ENCODE data around the gene LZTR1. TPM values are rescaled to one million over a fixed set of nuclear protein-coding genes. Genes with fewer than 3 reads are reported as not detected.
"Not testable (repeated sequence)": the region's sequence is repeated elsewhere in the genome, so short reads cannot be mapped to it uniquely, and the experiment has no call there.

Gene LZTR1
- total and polyA plus RNA-seq, 4 donors, result 11.3 to 83.9 (median 70.4) TPM

- ATAC-seq (ENCODE audit: low FRiP score), result no peak
- no peaks in the 10 kb centered on the region for H3K9me3 ChIP-seq (ENCODE audit: control insufficient read depth, low read length)
- H3K36me3 ChIP-seq (ENCODE audit: control insufficient read depth in 1 of 2, insufficient read depth in 2 of 2, low read length in 1 of 2), result no peaks in the 10 kb centered on the region
- H3K4me3 ChIP-seq (ENCODE audit: low read length in 2 of 2), result no peak overlapping the region
- intact Hi-C loops (cut with DNase I), result no loop called here
- 93 to 94% methylated on average over 4 to 6 of the region's 6 CpGs for WGBS, 2 donors
- H3K27me3 ChIP-seq (ENCODE audit: control insufficient read depth in 1 of 2, insufficient read depth in 2 of 2, low read length in 1 of 2), result no peaks in the 10 kb centered on the region
- H3K4me1 ChIP-seq (ENCODE audit: control insufficient read depth in 1 of 2, insufficient read depth in 2 of 2, low read length in 2 of 2), result no peaks in the 10 kb centered on the region
- no peak overlapping the region for H3K27ac ChIP-seq (ENCODE audit: low read depth in 1 of 2, low read length in 2 of 2)
- peak in 1 of 2 donors; percentile 26 for DNase-seq
Observed at GRCh38 chr22:21042978-21043859, 61.1 kb downstream of the LZTR1 start.

- Histone ChIP-seq H3K4me3 (ENCODE audit: low read length in 2 of 2) (no peak overlapping the region), H3K27me3 (ENCODE audit: control insufficient read depth in 1 of 2, insufficient read depth in 2 of 2, low read length in 1 of 2) (no peaks in the 10 kb centered on the region), H3K9me3 (ENCODE audit: control insufficient read depth, low read length) (no peaks in the 10 kb centered on the region), H3K4me1 (ENCODE audit: control insufficient read depth in 1 of 2, insufficient read depth in 2 of 2, low read length in 2 of 2) (no peaks in the 10 kb centered on the region), H3K36me3 (ENCODE audit: control insufficient read depth in 1 of 2, insufficient read depth in 2 of 2, low read length in 1 of 2) (no peaks in the 10 kb centered on the region), H3K27ac (ENCODE audit: low read depth in 1 of 2, low read length in 2 of 2) (no peak overlapping the region)
- no peak for ATAC-seq (ENCODE audit: low FRiP score)
- DNase-seq, result peak in 1 of 2 donors; percentile 38
- intact Hi-C loops (cut with DNase I), result no loop called here
- 85 to 86% methylated on average over 15 of the region's 15 CpGs for WGBS, 2 donors
Observed at GRCh38 chr22:21043860-21044535, 61.9 kb downstream of the LZTR1 start.

GRCh38 chr22:21044931-21045584 lies 63.0 kb downstream of the LZTR1 start:
- DNase-seq (peak; percentile 77 to 87), ATAC-seq (ENCODE audit: low FRiP score) (peak; percentile 33)
- Histone ChIP-seq H3K36me3 (ENCODE audit: control insufficient read depth in 1 of 2, insufficient read depth in 2 of 2, low read length in 1 of 2) (no peaks in the 10 kb centered on the region), H3K27me3 (ENCODE audit: control insufficient read depth in 1 of 2, insufficient read depth in 2 of 2, low read length in 1 of 2) (no peaks in the 10 kb centered on the region), H3K4me3 (ENCODE audit: low read length in 2 of 2) (peak overlapping the region in 1 of 2 donors; percentile 3), H3K4me1 (ENCODE audit: control insufficient read depth in 1 of 2, insufficient read depth in 2 of 2, low read length in 2 of 2) (no peaks in the 10 kb centered on the region), H3K27ac (ENCODE audit: low read depth in 1 of 2, low read length in 2 of 2) (no peak overlapping the region), H3K9me3 (ENCODE audit: control insufficient read depth, low read length) (no peaks in the 10 kb centered on the region)
- WGBS, 2 donors, result 1 to 2% methylated on average over 15 of the region's 15 CpGs
- intact Hi-C loops (cut with DNase I), result no loop called here

- no peak within 1 kb of the TSS for H3K27ac ChIP-seq (ENCODE audit: low read depth in 1 of 2, low read length in 2 of 2)
- intact Hi-C loops (cut with DNase I), result no loop called here
- no peaks in the 10 kb centered on the region for H3K9me3 ChIP-seq (ENCODE audit: control insufficient read depth, low read length)
- peak; percentile 94 for ATAC-seq (ENCODE audit: low FRiP score)
- DNase-seq, result peak; percentile 93 to 96
- H3K36me3 ChIP-seq (ENCODE audit: control insufficient read depth in 1 of 2, insufficient read depth in 2 of 2, low read length in 1 of 2), result no peaks in the 10 kb centered on the region
- no peaks in the 10 kb centered on the region for H3K27me3 ChIP-seq (ENCODE audit: control insufficient read depth in 1 of 2, insufficient read depth in 2 of 2, low read length in 1 of 2)
- H3K4me1 ChIP-seq (ENCODE audit: control insufficient read depth in 1 of 2, insufficient read depth in 2 of 2, low read length in 2 of 2), result no peaks in the 10 kb centered on the region
- peak within 1 kb of the TSS in 1 of 2 donors; percentile 3 for H3K4me3 ChIP-seq (ENCODE audit: low read length in 2 of 2)
- 8 to 9% methylated on average over 44 to 47 of the region's 47 CpGs for WGBS, 2 donors
Observed at GRCh38 chr22:21045585-21046294, 63.6 kb downstream of the LZTR1 start, which contains the start of gene LRRC74B. TSS of gene LRRC74B (plus strand) at chr22:21045946. CDS start at chr22:21045987, 41 bp downstream.

- Histone ChIP-seq H3K27ac (ENCODE audit: low read depth in 1 of 2, low read length in 2 of 2) (no peak overlapping the region), H3K4me3 (ENCODE audit: low read length in 2 of 2) (no peak overlapping the region), H3K9me3 (ENCODE audit: control insufficient read depth, low read length) (no peaks in the 10 kb centered on the region), H3K4me1 (ENCODE audit: control insufficient read depth in 1 of 2, insufficient read depth in 2 of 2, low read length in 2 of 2) (no peaks in the 10 kb centered on the region), H3K36me3 (ENCODE audit: control insufficient read depth in 1 of 2, insufficient read depth in 2 of 2, low read length in 1 of 2) (no peaks in the 10 kb centered on the region), H3K27me3 (ENCODE audit: control insufficient read depth in 1 of 2, insufficient read depth in 2 of 2, low read length in 1 of 2) (no peaks in the 10 kb centered on the region)
- DNase-seq, result peak in 1 of 2 donors; percentile 69
- intact Hi-C loops (cut with DNase I), result no loop called here
- ATAC-seq (ENCODE audit: low FRiP score), result no peak
- WGBS, 2 donors, result 90 to 92% methylated on average over 14 of the region's 14 CpGs
Observed at GRCh38 chr22:21047035-21047661, 65.1 kb downstream of the LZTR1 start.

- no peak overlapping the region for H3K27ac ChIP-seq (ENCODE audit: low read depth in 1 of 2, low read length in 2 of 2)
- ATAC-seq (ENCODE audit: low FRiP score) (no peak), DNase-seq (peak in 1 of 2 donors; percentile 69)
- no peaks in the 10 kb centered on the region for H3K27me3 ChIP-seq (ENCODE audit: control insufficient read depth in 1 of 2, insufficient read depth in 2 of 2, low read length in 1 of 2)
- no peaks in the 10 kb centered on the region for H3K36me3 ChIP-seq (ENCODE audit: control insufficient read depth in 1 of 2, insufficient read depth in 2 of 2, low read length in 1 of 2)
- no peaks in the 10 kb centered on the region for H3K4me1 ChIP-seq (ENCODE audit: control insufficient read depth in 1 of 2, insufficient read depth in 2 of 2, low read length in 2 of 2)
- intact Hi-C loops (cut with DNase I), result no loop called here
- H3K9me3 ChIP-seq (ENCODE audit: control insufficient read depth, low read length), result no peaks in the 10 kb centered on the region
- 91 to 94% methylated on average over 5 to 7 of the region's 7 CpGs for WGBS, 2 donors
- H3K4me3 ChIP-seq (ENCODE audit: low read length in 2 of 2), result no peak overlapping the region
Observed at GRCh38 chr22:21047730-21048129, 65.6 kb downstream of the LZTR1 start.

GRCh38 chr22:21048448-21048847 lies 66.4 kb downstream of the LZTR1 start:
- H3K36me3 ChIP-seq (ENCODE audit: control insufficient read depth in 1 of 2, insufficient read depth in 2 of 2, low read length in 1 of 2); H3K4me3 ChIP-seq (ENCODE audit: low read length in 2 of 2); H3K27ac ChIP-seq (ENCODE audit: low read depth in 1 of 2, low read length in 2 of 2); ATAC-seq (ENCODE audit: low FRiP score); DNase-seq; H3K4me1 ChIP-seq (ENCODE audit: control insufficient read depth in 1 of 2, insufficient read depth in 2 of 2, low read length in 2 of 2); H3K9me3 ChIP-seq (ENCODE audit: control insufficient read depth, low read length); H3K27me3 ChIP-seq (ENCODE audit: control insufficient read depth in 1 of 2, insufficient read depth in 2 of 2, low read length in 1 of 2); intact Hi-C loops (cut with DNase I): not testable (repeated sequence)
- 84 to 88% methylated on average over 5 of the region's 5 CpGs for WGBS, 2 donors

All from aorta (tissue), 5 donors.